H1 (cell line): Measurements from ENCODE around the gene CAP2. TPM values are rescaled to one million over a fixed set of nuclear protein-coding genes. Genes with fewer than 3 reads are reported as not detected.

Experiments used
- CTCF ChIA-PET: fragments of 300-600 bp; sonication (Branson Sonifier 250); formaldehyde crosslinking; loops from one replicate; lab custom pipeline; 2021; ENCODE audit not compliant: partially characterized antibody; lab: Charles Lee
- POLR2A ChIA-PET: fragments of 300-600 bp; sonication (Branson Sonifier 250); formaldehyde crosslinking; loops from one replicate; lab custom pipeline; 2021; ENCODE audit warnings: inconsistent platforms; ENCODE audit not compliant: partially characterized antibody; lab: Charles Lee
- DNase-seq, 2 experiments: peaks; one replicate each; pipeline versions ENCODE4 v3.0.0 to v3.0.0-alpha.2; 2010 to 2022; ENCODE audit warnings: low spot score in 2 of 2, low read depth in 1 of 2, mixed read lengths in 1 of 2
- FAIRE-seq: peaks from 2 replicates; lab custom pipeline; 2011; peaks lifted over from hg19 to GRCh38; lab: Jason Lieb, UNC
- H2AFZ ChIP-seq: 2 replicates; pipeline ENCODE4 v1.8.1; 2012; ENCODE audit warnings: low read length, inconsistent platforms
- H2AK5ac ChIP-seq: 2 replicates; pipeline ENCODE4 v1.6.1; 2013; ENCODE audit warnings: low read depth, low read length
- H2BK120ac ChIP-seq: replicated peaks from 2 replicates; pipeline ENCODE3; 2013; ENCODE audit warnings: low read depth, low read length, inconsistent platforms
- H2BK12ac ChIP-seq: 2 replicates; pipeline ENCODE4 v1.6.1; 2013; ENCODE audit warnings: low read depth, low read length
- H2BK15ac ChIP-seq: 2 replicates; pipeline ENCODE4 v1.6.1; 2013; ENCODE audit warnings: low read length
- H2BK20ac ChIP-seq: 2 replicates; pipeline ENCODE4 v1.6.1; 2013; ENCODE audit warnings: low read length
- H2BK5ac ChIP-seq: 2 replicates; pipeline ENCODE4 v1.6.1; 2013; ENCODE audit warnings: low read depth, low read length
- H3K14ac ChIP-seq: 2 replicates; pipeline ENCODE4 v1.6.1; 2013; ENCODE audit warnings: inconsistent platforms; ENCODE audit not compliant: insufficient read length
- H3K18ac ChIP-seq: 2 replicates; pipeline ENCODE4 v1.6.1; 2013; ENCODE audit warnings: low read length; ENCODE audit errors: extremely low read depth
- H3K23ac ChIP-seq: 2 replicates; pipeline ENCODE4 v1.6.1; 2013; ENCODE audit warnings: inconsistent platforms; ENCODE audit not compliant: insufficient read length
- H3K23me2 ChIP-seq: 2 replicates; pipeline ENCODE4 v1.6.1; 2013; ENCODE audit warnings: low read depth, low read length
- H3K27ac ChIP-seq: 2 replicates; pipeline ENCODE4 v1.6.1; 2011; ENCODE audit warnings: low read depth, low read length, inconsistent platforms
- H3K27me3 ChIP-seq, 4 experiments: replicated peaks in 1 of 4; 1 replicate in 1 of 4; 2 replicates in 3 of 4; pipeline versions ENCODE4 v1.6.1 to v1.8.1; 2011 to 2013; ENCODE audit warnings: low read length in 3 of 4, mild to moderate bottlenecking in 3 of 4, inconsistent platforms in 2 of 4, mixed read lengths in 2 of 4, moderate library complexity in 1 of 4; ENCODE audit not compliant: control insufficient read depth in 3 of 4, insufficient read depth in 3 of 4; ENCODE audit errors: extremely low read depth in 1 of 4
- H3K36me3 ChIP-seq, 4 experiments: 2 replicates each; pipeline versions ENCODE4 v1.6.1 to v1.8.1; 2011 to 2013; ENCODE audit warnings: mild to moderate bottlenecking in 4 of 4, low read length in 3 of 4, moderate library complexity in 2 of 4, control low read depth in 1 of 4, inconsistent platforms in 1 of 4; ENCODE audit not compliant: insufficient read depth in 4 of 4, control insufficient read depth in 2 of 4
- H3K4ac ChIP-seq: replicated peaks from 2 replicates; pipeline ENCODE3; 2013; ENCODE audit warnings: low read length, low read depth, mixed read lengths, inconsistent platforms; ENCODE audit not compliant: insufficient read length
- H3K4me1 ChIP-seq, 4 experiments: replicated peaks in 1 of 4; 1 replicate in 1 of 4; 2 replicates in 3 of 4; pipeline versions ENCODE4 v1.6.1 to v1.8.1; 2011 to 2013; ENCODE audit warnings: low read length in 3 of 4, inconsistent platforms in 2 of 4, mixed read lengths in 1 of 4; ENCODE audit not compliant: insufficient read depth in 4 of 4, control insufficient read depth in 3 of 4
- H3K4me2 ChIP-seq, 2 experiments: 2 replicates each; pipeline versions ENCODE4 v1.6.1 to v1.8.1; 2011 to 2013; ENCODE audit warnings: low read depth in 2 of 2, low read length in 2 of 2, control low read depth in 1 of 2, inconsistent platforms in 1 of 2, mild to moderate bottlenecking in 1 of 2; ENCODE audit not compliant: insufficient read depth in 1 of 2
- H3K4me3 ChIP-seq, 4 experiments: fragments of 200-600, 300-600 bp in 1 of 4; sonication (generic), shearing (Covaris generic), sonication (Bioruptor Twin) in 1 of 4; 2 replicates each; pipeline versions ENCODE4 v1.5.1 to v1.8.1; 2011 to 2016; ENCODE audit warnings: low read length in 4 of 4, low read depth in 3 of 4, control low read depth in 2 of 4, inconsistent platforms in 2 of 4, mild to moderate bottlenecking in 2 of 4, mixed read lengths in 1 of 4, moderate library complexity in 1 of 4; ENCODE audit not compliant: insufficient read depth in 2 of 4; ENCODE audit errors: extremely low read depth in 1 of 4
- H3K56ac ChIP-seq: replicated peaks from 2 replicates; pipeline ENCODE3; 2013; ENCODE audit warnings: low read depth, mild to moderate bottlenecking, mixed read lengths, low read length, inconsistent platforms; ENCODE audit not compliant: insufficient read length
- H3K79me1 ChIP-seq: 2 replicates; pipeline ENCODE4 v1.6.1; 2013; ENCODE audit warnings: low read depth, low read length, control low read depth
- H3K79me2 ChIP-seq, 2 experiments: 2 replicates each; pipeline versions ENCODE4 v1.6.1 to v1.8.1; 2012 to 2013; ENCODE audit warnings: low read length in 2 of 2, mild to moderate bottlenecking in 2 of 2, inconsistent platforms in 1 of 2; ENCODE audit not compliant: insufficient read depth in 2 of 2, control insufficient read depth in 1 of 2
- H3K9ac ChIP-seq, 4 experiments: replicated peaks in 1 of 4; 1 replicate in 1 of 4; 2 replicates in 3 of 4; pipeline versions ENCODE4 v1.6.1 to v1.8.1; 2011 to 2013; ENCODE audit warnings: low read depth in 3 of 4, low read length in 3 of 4, control low read depth in 2 of 4, mild to moderate bottlenecking in 2 of 4, moderate library complexity in 2 of 4, inconsistent platforms in 1 of 4; ENCODE audit errors: extremely low read depth in 1 of 4
- H3K9me3 ChIP-seq, 2 experiments: 2 replicates each; pipeline versions ENCODE4 v1.6.1 to v1.8.1; 2012 to 2013; ENCODE audit warnings: mild to moderate bottlenecking in 2 of 2, moderate library complexity in 2 of 2, control low read depth in 1 of 2, inconsistent platforms in 1 of 2, low read depth in 1 of 2, low read length in 1 of 2, mixed read lengths in 1 of 2; ENCODE audit not compliant: insufficient read depth in 2 of 2
- H4K20me1 ChIP-seq, 2 experiments: replicated peaks in 1 of 2; 2 replicates each; pipeline versions ENCODE3 to v1.8.1; 2011 to 2013; ENCODE audit warnings: inconsistent platforms in 2 of 2, low read length in 2 of 2, mild to moderate bottlenecking in 1 of 2; ENCODE audit not compliant: insufficient read depth in 2 of 2, control insufficient read depth in 1 of 2
- H4K5ac ChIP-seq: 2 replicates; pipeline ENCODE4 v1.6.1; 2013; ENCODE audit warnings: low read length, low read depth, mixed read lengths, inconsistent platforms; ENCODE audit not compliant: insufficient read length
- H4K8ac ChIP-seq: 2 replicates; pipeline ENCODE4 v1.8.0; 2013; ENCODE audit warnings: mild to moderate bottlenecking, moderate library complexity, low read length, inconsistent platforms; ENCODE audit not compliant: insufficient read depth; ENCODE audit errors: extremely low read depth
- H4K91ac ChIP-seq: replicated peaks from 2 replicates; pipeline ENCODE3; 2013; ENCODE audit warnings: low read length, mixed read lengths, inconsistent platforms; ENCODE audit not compliant: insufficient read length
- BACH1 ChIP-seq: IDR thresholded peaks from 2 replicates; pipeline ENCODE4 v1.6.1; 2012; ENCODE audit warnings: low read length, improper control_type of control experiment
- EP300 ChIP-seq, 2 experiments: IDR thresholded peaks; 1 replicate in 1 of 2; 2 replicates in 1 of 2; pipeline ENCODE4 v1.6.1; 2011 to 2012; ENCODE audit warnings: low read depth in 2 of 2, low read length in 2 of 2, mild to moderate bottlenecking in 2 of 2, borderline replicate concordance in 1 of 2, inconsistent platforms in 1 of 2, moderate library complexity in 1 of 2
- JUND ChIP-seq: IDR thresholded peaks from 2 replicates; pipeline ENCODE4 v1.6.1; 2011; ENCODE audit warnings: mild to moderate bottlenecking, improper control_type of control experiment, low read length
- RFX5 ChIP-seq: IDR thresholded peaks from 2 replicates; pipeline ENCODE4 v1.6.1; 2011; ENCODE audit warnings: low read depth, low read length, improper control_type of control experiment, borderline replicate concordance
- SP1 ChIP-seq: IDR thresholded peaks from 2 replicates; pipeline ENCODE4 v1.6.1; 2011; ENCODE audit warnings: low read depth, low read length
- SRF ChIP-seq: IDR thresholded peaks from 2 replicates; pipeline ENCODE4 v1.6.1; 2011; ENCODE audit warnings: mild to moderate bottlenecking, low read depth, low read length, moderate library complexity
- TAF1 ChIP-seq: IDR thresholded peaks from 2 replicates; pipeline ENCODE4 v1.6.1; 2011; ENCODE audit warnings: mild to moderate bottlenecking, low read depth, low read length
- TBP ChIP-seq: IDR thresholded peaks from 2 replicates; pipeline ENCODE4 v1.6.1; 2011; ENCODE audit warnings: low read depth, low read length, improper control_type of control experiment
- TEAD4 ChIP-seq: IDR thresholded peaks from 2 replicates; pipeline ENCODE4 v1.6.1; 2012; ENCODE audit warnings: low read depth, low read length, inconsistent platforms, mixed read lengths
- WGBS, 2 experiments: shearing (Covaris generic) in 1 of 2; methylation state at CpG; one replicate each; pipeline versions ENCODE4 v1.1.6 to v1.1.7; 2013 to 2015; ENCODE audit warnings: low lambda C conversion rate in 2 of 2, mixed read lengths in 2 of 2, inconsistent platforms in 1 of 2, low coverage in 1 of 2, missing lambda C conversion rate in 1 of 2; ENCODE audit not compliant: insufficient replicate concordance in 2 of 2, insufficient coverage in 1 of 2, insufficient read length in 1 of 2; ENCODE audit errors: extremely low coverage in 1 of 2, missing lambda C conversion rate in 1 of 2; 5-methylcytosine and 5-hydroxymethylcytosine counted together
- polyA plus RNA-seq, 7 experiments: library from polyadenylated mRNA; depleted of rRNA in 3 of 7; stranded (reverse) in 5 of 7; unstranded in 2 of 7; fragments of >200 nt in 5 of 7; fragments of 200-250 nt in 2 of 7; gene quantifications; 1 replicate in 5 of 7; 2 replicates in 1 of 7; 4 replicates in 1 of 7; pipeline versions ENCODE4 v1.2.1 to v1.2.3, GENCODE V29; 2011 to 2013; ENCODE audit warnings: missing spikeins in 2 of 7, mixed read lengths in 2 of 7
- total RNA-seq: library from RNA; stranded (reverse); fragmentation: NEBNext Ultra II Directional; extraction: Animal tissue kit (Norgen Biotek cat#: 25700); gene quantifications from 2 replicates; pipeline ENCODE4 v1.2.1, GENCODE V29; 2021

CAP2 gene
- total and polyA plus RNA-seq, 2 of the 8 experiments (the other 6 are each of a cell fraction or from before 2014, with no cell fraction given) = 7.2 to 10.0 TPM

GRCh38 chr6:17417817-17418216 lies 24.4 kb downstream of the CAP2 start:
- Histone ChIP-seq H4K5ac (no peak overlapping the region), H2BK15ac (no peak overlapping the region), H3K18ac (no peak overlapping the region), H3K9ac (no peak overlapping the region), H3K36me3 (peaks cover 0 to 1% (median 0%) of the 10 kb centered on the region in 4 experiments; a peak in 1 of 8 replicates), H3K27me3 (no peaks in the 10 kb centered on the region), H3K14ac (no peak overlapping the region), H3K4me2 (0 out of 4 replicates have a peak overlapping the region, but pooled peaks of 1 of the 2 experiments have one; percentile 3), H3K56ac (no peak overlapping the region), H3K23ac (no peak overlapping the region), H4K20me1 (no peaks in the 10 kb centered on the region), H3K4me3 (no peak overlapping the region; a peak in 1 of 8 replicates), H4K8ac (no peak overlapping the region), H3K9me3 (no peaks in the 10 kb centered on the region), H3K4ac (no peak overlapping the region), H3K4me1 (peaks cover 0 to 7% (median 3%) of the 10 kb centered on the region in 4 experiments; a peak in 4 of 7 replicates)
- FAIRE-seq (no peak), DNase-seq (peak in 1 of 2 experiments; percentile 63)
- POLR2A ChIA-PET = interaction anchor here (1.3 to 2.0 kb wide), 3 partner anchors 19 to 24 kb away, joined by 3 to 7 read pairs (median 5); partner anchors contain the start of gene CAP2
- TF ChIP-seq JUND (peak; percentile 56; the same call in 1 of the 2 replicates), EP300 (IDR thresholded peaks at IDR 0.05; ENCODE audit: borderline replicate concordance in 1 of 2, low read depth in 2 of 2, low read length in 2 of 2) (peak in 1 of 2 experiments; percentile 59; a peak in 1 of 3 replicates), TEAD4 (peak; percentile 87), SP1 (0 out of 2 replicates have a peak, but pooled peaks have one; percentile 10), SRF (no peak), TAF1 (0 out of 2 replicates have a peak, but pooled peaks have one; percentile 23), TBP (no peak), BACH1 (0 out of 2 replicates have a peak, but pooled peaks have one; percentile 8), RFX5 (no peak)
- TF ChIP-seq, all 59 proteins: peak for 6
- Histone ChIP-seq H2AFZ (no peak overlapping the region), H3K27ac (peak overlapping the region; percentile 47; the same call in 1 of the 2 replicates), H4K91ac (no peak overlapping the region), H2BK120ac (no peak overlapping the region), H2BK20ac (no peak overlapping the region), H3K79me2 (peaks cover 0 to 9% of the 10 kb centered on the region in 2 experiments; a peak in 1 of 4 replicates), H2AK5ac (no peak overlapping the region), H3K79me1 (peaks cover 3% of the 10 kb centered on the region; the same call in 1 of the 2 replicates), H2BK12ac (no peak overlapping the region), H2BK5ac (no peak overlapping the region; the same call in 1 of the 2 replicates), H3K23me2 (no peaks in the 10 kb centered on the region)
- CTCF ChIA-PET = interaction anchor here (1.2 to 4.9 kb wide), 3 partner anchors 14 to 166 kb away, joined by 3 to 16 read pairs (median 6); no protein-coding TSS in a partner anchor
- 50% methylated on average over 4 of the region's 4 CpGs; no CpG with 5 or more reads in 1 of the 2 experiments for WGBS, 2 experiments
